Thoracic aorta (tissue), 2 donors: ENCODE data around the gene TRPM3. TPM values are rescaled to one million over a fixed set of nuclear protein-coding genes. Genes with fewer than 3 reads are reported as not detected.

Experiments used
- ATAC-seq: fragments of 150-250 bp; one replicate; pipeline ENCODE4 v1.8.0; 2017; ENCODE audit warnings: low read depth; ENCODE audit not compliant: insufficient number of reproducible peaks, low FRiP score
- DNase-seq: peaks from one replicate; pipeline ENCODE4 v3.0.0-alpha.2; 2020; ENCODE audit warnings: low spot score
- H3K27ac ChIP-seq, 2 donors: fragments of 200-600 bp; sonication (generic); 1 replicate in 1 of 2; 2 replicates in 1 of 2; pipeline ENCODE4 v1.5.1; 2016; ENCODE audit warnings: mild to moderate bottlenecking in 2 of 2, moderate library complexity in 2 of 2
- H3K27me3 ChIP-seq: fragments of 200-600 bp; sonication (generic); replicated peaks from 2 replicates; pipeline ENCODE4 v1.6.0; 2016; ENCODE audit warnings: mild to moderate bottlenecking; ENCODE audit not compliant: insufficient read depth
- H3K36me3 ChIP-seq: fragments of 200-600 bp; sonication (generic); one replicate; pipeline ENCODE4 v1.5.1; 2016
- H3K4me1 ChIP-seq, 2 donors: fragments of 200-600 bp; sonication (generic); 1 replicate in 1 of 2; 2 replicates in 1 of 2; pipeline versions ENCODE4 v1.5.1 to v1.6.0; 2016; ENCODE audit warnings: low read depth in 2 of 2, mild to moderate bottlenecking in 1 of 2; ENCODE audit not compliant: control insufficient read depth in 1 of 2
- H3K4me3 ChIP-seq: fragments of 200-600 bp; sonication (generic); 2 replicates; pipeline ENCODE4 v1.5.1; 2016; ENCODE audit warnings: mild to moderate bottlenecking
- H3K9me3 ChIP-seq: fragments of 200-600 bp; sonication (generic); 2 replicates; pipeline ENCODE4 v1.5.1; 2016
- CTCF ChIP-seq: fragments of 200-600 bp; sonication (generic); IDR thresholded peaks from one replicate; pipeline ENCODE4 v1.5.1; 2019; ENCODE audit warnings: antibody characterized with exemption
- total RNA-seq, 2 donors: library from RNA; depleted of rRNA; stranded (reverse); fragments of >200 nt; gene quantifications; one replicate each; pipeline versions ENCODE4 v1.1.0 to v1.2.3, GENCODE V29; 2016

The TRPM3 gene
- total RNA-seq, 2 donors from 2014 or later, result 2.1 to 5.0 TPM

- ATAC-seq, result no peak
Observed at GRCh38 chr9:70963554-70963953, 157.9 kb downstream of the TRPM3 start.

GRCh38 chr9:70962761-70963440 is 158.5 kb downstream of the TRPM3 start:
- Histone ChIP-seq H3K27ac (no peak overlapping the region), H3K4me3 (no peak overlapping the region), H3K27me3 (no peaks in the 10 kb centered on the region), H3K4me1 (peaks cover 16 to 24% of the 10 kb centered on the region in 2 donors), H3K9me3 (no peaks in the 10 kb centered on the region), H3K36me3 (no peaks in the 10 kb centered on the region)
- no peak for TF ChIP-seq CTCF
- ATAC-seq (no peak), DNase-seq (no peak)

More at GRCh38 chr9:70963554-70963953, 157.9 kb downstream of the TRPM3 start:
- H3K27ac ChIP-seq, result no peak overlapping the region
- no peak overlapping the region for H3K4me3 ChIP-seq
- DNase-seq, result no peak
- H3K9me3 ChIP-seq, result no peaks in the 10 kb centered on the region
- no peak for TF ChIP-seq CTCF
- H3K36me3 ChIP-seq, result no peaks in the 10 kb centered on the region
- no peaks in the 10 kb centered on the region for H3K27me3 ChIP-seq
- H3K4me1 ChIP-seq, result peaks cover 16 to 24% of the 10 kb centered on the region in 2 donors

GRCh38 chr9:70959366-70959765 is 162.1 kb downstream of the TRPM3 start:
- no peak for DNase-seq
- Histone ChIP-seq H3K27ac (no peak overlapping the region), H3K9me3 (no peaks in the 10 kb centered on the region), H3K36me3 (no peaks in the 10 kb centered on the region), H3K4me3 (no peak overlapping the region), H3K4me1 (peaks cover 12 to 21% of the 10 kb centered on the region in 2 donors), H3K27me3 (no peaks in the 10 kb centered on the region)
- no peak for ATAC-seq
- TF ChIP-seq CTCF, result no peak

- TF ChIP-seq CTCF, result no peak
- ATAC-seq, result no peak
- H3K36me3 ChIP-seq, result no peaks in the 10 kb centered on the region
- no peak overlapping the region for H3K4me3 ChIP-seq
- H3K27ac ChIP-seq, result peak overlapping the region in 1 of 2 donors; percentile 27
- DNase-seq, result no peak
- H3K27me3 ChIP-seq, result no peaks in the 10 kb centered on the region
- H3K4me1 ChIP-seq, result peaks cover 8 to 16% of the 10 kb centered on the region in 2 donors
- no peaks in the 10 kb centered on the region for H3K9me3 ChIP-seq
Observed at GRCh38 chr9:70954596-70955143, 166.8 kb downstream of the TRPM3 start.

GRCh38 chr9:70954126-70954525 is 167.3 kb downstream of the TRPM3 start:
- Histone ChIP-seq H3K9me3 (no peaks in the 10 kb centered on the region), H3K4me1 (peaks cover 8 to 16% of the 10 kb centered on the region in 2 donors), H3K27me3 (no peaks in the 10 kb centered on the region), H3K27ac (peak overlapping the region in 1 of 2 donors; percentile 27), H3K36me3 (no peaks in the 10 kb centered on the region), H3K4me3 (no peak overlapping the region)
- no peak for TF ChIP-seq CTCF
- ATAC-seq (peak; percentile 65), DNase-seq (no peak)
